Effector memory CD8-positive, alpha-beta T cell (primary cell): Measurements from ENCODE around the gene LCE1F.

Experiments
- ATAC-seq: fragments of 150-1000 bp; cut with Tn5 transposase; replicated peaks from 2 replicates; pipeline ENCODE4 v1.10.0; 2021; ENCODE audit warnings: mild to moderate bottlenecking, moderate library complexity
- DNase-seq, 3 experiments: peaks; one replicate each; pipeline ENCODE4 v3.0.0; 2021
- H3K27ac Mint-ChIP-seq, 2 donors: one replicate each; pipeline ENCODE4 v1.8.0; 2022; ENCODE audit warnings: mild to moderate bottlenecking in 2 of 2, mixed read lengths in 2 of 2, moderate library complexity in 2 of 2
- H3K27me3 Mint-ChIP-seq, 2 donors: one replicate each; pipeline ENCODE4 v1.8.0; 2022; ENCODE audit warnings: mixed read lengths in 2 of 2
- H3K36me3 Mint-ChIP-seq: one replicate; pipeline ENCODE4 v1.8.0; 2022; ENCODE audit warnings: mild to moderate bottlenecking, moderate library complexity, mixed read lengths; ENCODE audit not compliant: insufficient read depth
- H3K4me1 Mint-ChIP-seq, 2 donors: one replicate each; pipeline ENCODE4 v1.8.0; 2022; ENCODE audit warnings: low read depth in 2 of 2, mixed read lengths in 2 of 2
- H3K4me3 Mint-ChIP-seq, 2 donors: one replicate each; pipeline ENCODE4 v1.8.0; 2022; ENCODE audit warnings: mild to moderate bottlenecking in 2 of 2, mixed read lengths in 2 of 2, moderate library complexity in 2 of 2
- H3K9me3 Mint-ChIP-seq, 2 donors: one replicate each; pipeline ENCODE4 v1.8.0; 2022; ENCODE audit warnings: mixed read lengths in 2 of 2
- total RNA-seq, 9 experiments: gene quantifications; one replicate each; lab custom pipeline; 2026; lab: John Stamatoyannopoulos, UW

LCE1F gene, protein sequence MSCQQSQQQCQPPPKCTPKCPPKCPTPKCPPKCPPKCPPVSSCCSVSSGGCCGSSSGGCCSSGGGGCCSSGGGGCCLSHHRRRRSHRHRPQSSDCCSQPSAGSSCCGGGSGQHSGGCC
- total RNA-seq, result 0 reads per million in 9 experiments

DNA sequence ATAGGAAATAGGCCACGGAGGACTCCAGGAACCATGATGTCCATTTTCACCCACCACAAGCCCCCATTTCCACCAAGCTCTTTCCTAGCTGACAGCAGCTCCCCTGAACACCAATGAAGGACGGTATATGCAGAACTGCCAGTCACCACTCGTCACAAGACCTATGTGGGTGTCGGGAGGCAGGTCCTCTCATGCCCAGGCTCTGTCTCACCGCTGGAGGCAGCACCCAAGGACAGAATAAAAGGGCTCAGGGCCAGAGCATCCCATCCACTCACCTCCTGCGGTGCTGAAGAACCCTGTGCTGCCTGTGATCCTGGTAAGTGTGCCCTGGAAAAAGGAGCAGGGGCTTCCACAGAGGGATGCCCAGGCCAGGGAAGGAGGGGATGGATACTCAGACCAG, at the start of gene LCE1F:
TSS of gene LCE1F (plus strand) at position 266 of the 400 bp plus-strand sequence. CDS start 1,232 bp downstream, outside the sequence.
- H3K4me1 Mint-ChIP-seq, result no peaks in the 10 kb centered on the region
- peaks cover 0 to 3% of the 10 kb centered on the region in 2 donors for H3K9me3 Mint-ChIP-seq
- peaks cover 44 to 60% of the 10 kb centered on the region in 2 donors for H3K27me3 Mint-ChIP-seq
- H3K27ac Mint-ChIP-seq, result no peak within 1 kb of the TSS
- DNase-seq (no peak), ATAC-seq (no peak)
- no peak within 1 kb of the TSS for H3K4me3 Mint-ChIP-seq
- no peaks in the 10 kb centered on the region for H3K36me3 Mint-ChIP-seq

- H3K36me3 Mint-ChIP-seq, result no peaks in the 10 kb centered on the region
These were observed 49.7 kb upstream of the LCE1F start for GRCh38 chr1:152725261-152725660.

DNA sequence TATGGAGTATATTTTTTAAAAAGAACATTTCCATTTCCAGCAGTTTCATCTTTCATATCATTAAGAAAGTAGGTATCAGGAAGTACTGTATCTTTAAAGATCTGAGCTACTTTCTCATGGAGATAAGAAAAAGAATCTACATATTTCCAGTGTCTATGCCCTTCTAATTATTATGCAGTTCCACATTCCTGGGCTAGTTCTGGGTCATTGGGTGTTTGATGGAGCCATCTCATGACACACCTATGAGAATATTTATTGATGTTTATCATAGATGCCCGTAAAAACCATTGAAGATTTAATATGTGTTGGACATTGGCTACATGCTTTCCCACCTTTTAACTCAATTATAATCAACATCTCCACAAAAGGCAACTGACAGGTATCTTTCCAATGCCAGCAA, 46.0 kb upstream of the LCE1F start:
- no peaks in the 10 kb centered on the region for H3K36me3 Mint-ChIP-seq
- H3K9me3 Mint-ChIP-seq, result no peaks in the 10 kb centered on the region
- H3K4me1 Mint-ChIP-seq, result no peaks in the 10 kb centered on the region
- DNase-seq (no peak), ATAC-seq (no peak)
- no peak overlapping the region for H3K4me3 Mint-ChIP-seq
- H3K27ac Mint-ChIP-seq, result no peak overlapping the region
- peaks cover 22 to 38% of the 10 kb centered on the region in 2 donors for H3K27me3 Mint-ChIP-seq

More at GRCh38 chr1:152725261-152725660, 49.7 kb upstream of the LCE1F start:
- Mint-ChIP-seq H3K27me3 (peaks cover 12 to 30% of the 10 kb centered on the region in 2 donors), H3K27ac (no peak overlapping the region), H3K9me3 (no peaks in the 10 kb centered on the region), H3K4me1 (no peaks in the 10 kb centered on the region), H3K4me3 (no peak overlapping the region)
- DNase-seq (no peak), ATAC-seq (no peak)

DNA sequence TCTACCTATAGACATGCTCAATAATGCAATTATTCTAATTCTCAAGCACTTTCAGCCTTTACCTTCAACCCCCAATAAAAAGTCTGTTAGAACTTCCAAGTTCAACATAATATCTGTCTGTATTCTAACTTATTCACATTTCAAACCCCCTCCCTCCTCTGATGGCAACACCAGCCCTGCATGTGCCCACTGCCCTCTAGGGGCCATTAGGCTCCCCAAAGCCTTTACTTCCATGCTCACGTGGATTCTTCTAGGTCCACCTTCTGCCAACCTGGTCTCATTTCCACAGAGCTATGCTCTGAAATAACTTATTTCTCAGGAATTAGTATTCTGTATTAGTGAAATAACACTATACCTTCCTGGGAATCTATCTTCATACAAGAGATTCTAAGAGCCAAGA, 39.3 kb upstream of the LCE1F start:
- no peak overlapping the region for H3K4me3 Mint-ChIP-seq
- ATAC-seq (no peak), DNase-seq (no peak)
- no peaks in the 10 kb centered on the region for H3K4me1 Mint-ChIP-seq
- no peak overlapping the region for H3K27ac Mint-ChIP-seq
- H3K36me3 Mint-ChIP-seq, result no peaks in the 10 kb centered on the region
- peaks cover 44 to 49% of the 10 kb centered on the region in 2 donors for H3K27me3 Mint-ChIP-seq
- no peaks in the 10 kb centered on the region for H3K9me3 Mint-ChIP-seq

DNA sequence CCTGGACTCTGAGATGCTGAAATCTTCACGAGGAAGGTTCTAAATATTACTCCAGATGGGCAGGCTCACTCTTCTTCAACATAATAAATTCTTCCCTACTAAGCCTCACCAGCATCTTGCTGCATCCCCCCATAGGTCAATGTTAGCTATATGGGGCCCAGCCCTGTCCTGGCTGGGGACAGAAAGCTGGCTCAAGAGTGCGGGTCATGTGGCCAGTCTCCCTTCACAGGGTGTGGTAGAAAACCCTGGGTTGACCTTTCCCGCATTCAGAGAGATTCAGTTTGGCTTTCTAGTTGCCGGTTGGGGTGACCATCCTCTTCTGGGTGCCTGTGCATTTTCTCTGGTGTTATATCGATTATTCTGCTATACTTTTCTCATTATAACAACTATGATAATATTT, 36.9 kb upstream of the LCE1F start:
- DNase-seq (no peak), ATAC-seq (no peak)
- Mint-ChIP-seq H3K4me3 (no peak overlapping the region), H3K4me1 (no peaks in the 10 kb centered on the region), H3K9me3 (no peaks in the 10 kb centered on the region), H3K36me3 (no peaks in the 10 kb centered on the region), H3K27me3 (peaks cover 52 to 57% of the 10 kb centered on the region in 2 donors), H3K27ac (no peak overlapping the region)

- Mint-ChIP-seq H3K27ac (no peak overlapping the region), H3K4me3 (no peak overlapping the region), H3K36me3 (no peaks in the 10 kb centered on the region), H3K27me3 (peaks cover 57 to 65% of the 10 kb centered on the region in 2 donors), H3K4me1 (no peaks in the 10 kb centered on the region), H3K9me3 (no peaks in the 10 kb centered on the region)
- DNase-seq (no peak), ATAC-seq (no peak)
These were observed 35.1 kb upstream of the LCE1F start for GRCh38 chr1:152739841-152740240.

DNA sequence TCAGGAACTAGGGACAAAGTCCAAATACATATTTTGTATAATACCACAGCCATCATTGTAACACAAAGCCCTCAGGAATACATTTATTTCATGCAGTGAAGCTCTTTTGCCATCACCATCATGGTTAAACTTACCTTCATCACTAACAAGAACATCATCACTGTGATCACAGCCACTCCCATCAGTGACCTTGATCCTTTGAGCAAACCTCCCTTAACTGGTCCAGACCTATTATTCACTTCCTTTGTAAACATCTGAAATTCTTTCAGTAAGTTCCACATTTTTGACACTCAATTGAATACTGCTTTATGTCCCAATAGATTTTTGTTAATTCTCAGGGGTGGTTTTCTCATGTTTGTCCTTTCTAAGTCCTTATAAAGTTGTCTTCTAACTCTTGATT, 33.3 kb upstream of the LCE1F start:
- Mint-ChIP-seq H3K36me3 (no peaks in the 10 kb centered on the region), H3K27ac (no peak overlapping the region), H3K9me3 (no peaks in the 10 kb centered on the region), H3K27me3 (peaks cover 51 to 57% of the 10 kb centered on the region in 2 donors), H3K4me3 (no peak overlapping the region), H3K4me1 (no peaks in the 10 kb centered on the region)
- DNase-seq (no peak), ATAC-seq (no peak)

- Mint-ChIP-seq H3K4me3 (no peak overlapping the region), H3K27me3 (peaks cover 40% of the 10 kb centered on the region in 2 donors), H3K9me3 (no peaks in the 10 kb centered on the region), H3K36me3 (no peaks in the 10 kb centered on the region), H3K4me1 (no peaks in the 10 kb centered on the region), H3K27ac (no peak overlapping the region)
- ATAC-seq (no peak), DNase-seq (no peak)
These were observed 31.4 kb upstream of the LCE1F start for GRCh38 chr1:152743371-152744145.

- DNase-seq (no peak), ATAC-seq (no peak)
- Mint-ChIP-seq H3K36me3 (no peaks in the 10 kb centered on the region), H3K4me3 (no peak overlapping the region), H3K4me1 (no peaks in the 10 kb centered on the region), H3K9me3 (no peaks in the 10 kb centered on the region), H3K27ac (no peak overlapping the region), H3K27me3 (peaks cover 31 to 35% of the 10 kb centered on the region in 2 donors)
These were observed 29.6 kb upstream of the LCE1F start for GRCh38 chr1:152745289-152745704.

GRCh38 chr1:152745765-152746444, 29.0 kb upstream of the LCE1F start:
- no peak overlapping the region for H3K27ac Mint-ChIP-seq
- no peak for ATAC-seq
- no peaks in the 10 kb centered on the region for H3K9me3 Mint-ChIP-seq
- no peaks in the 10 kb centered on the region for H3K36me3 Mint-ChIP-seq
- no peaks in the 10 kb centered on the region for H3K4me1 Mint-ChIP-seq
- H3K27me3 Mint-ChIP-seq, result peaks cover 37 to 40% of the 10 kb centered on the region in 2 donors
- H3K4me3 Mint-ChIP-seq, result no peak overlapping the region
- no peak for DNase-seq

DNA sequence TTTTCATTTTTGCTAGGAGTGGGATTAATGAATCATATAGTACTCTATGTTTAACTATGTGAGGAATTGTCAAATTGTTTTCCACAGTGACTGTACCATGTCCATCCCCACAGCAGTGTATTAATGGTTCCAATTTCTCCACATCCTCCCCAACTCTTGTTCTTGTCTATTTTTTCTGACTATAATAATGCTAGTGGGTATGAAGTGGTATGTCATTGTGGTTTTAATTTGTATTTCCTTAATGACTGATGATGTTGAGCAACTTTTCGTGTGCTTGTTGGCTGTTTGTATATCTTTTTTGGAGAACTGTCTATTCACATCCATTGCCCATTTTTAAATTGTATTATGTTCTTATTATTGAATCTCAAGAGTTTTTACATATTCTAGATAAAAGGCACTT, 27.1 kb upstream of the LCE1F start:
- no peak overlapping the region for H3K4me3 Mint-ChIP-seq
- peaks cover 39 to 42% of the 10 kb centered on the region in 2 donors for H3K27me3 Mint-ChIP-seq
- DNase-seq (no peak), ATAC-seq (no peak)
- H3K36me3 Mint-ChIP-seq, result no peaks in the 10 kb centered on the region
- no peaks in the 10 kb centered on the region for H3K9me3 Mint-ChIP-seq
- no peaks in the 10 kb centered on the region for H3K4me1 Mint-ChIP-seq
- no peak overlapping the region for H3K27ac Mint-ChIP-seq

GRCh38 chr1:152752225-152752624, 22.7 kb upstream of the LCE1F start:
- Mint-ChIP-seq H3K27me3 (peaks cover 53 to 55% of the 10 kb centered on the region in 2 donors), H3K4me1 (no peaks in the 10 kb centered on the region), H3K9me3 (no peaks in the 10 kb centered on the region), H3K36me3 (no peaks in the 10 kb centered on the region), H3K27ac (no peak overlapping the region), H3K4me3 (no peak overlapping the region)
- ATAC-seq, result no peak
- DNase-seq, result no peak

GRCh38 chr1:152753586-152753985, 21.4 kb upstream of the LCE1F start:
- no peaks in the 10 kb centered on the region for H3K9me3 Mint-ChIP-seq
- H3K27ac Mint-ChIP-seq, result no peak overlapping the region
- DNase-seq (no peak), ATAC-seq (no peak)
- H3K27me3 Mint-ChIP-seq, result peaks cover 59 to 61% of the 10 kb centered on the region in 2 donors
- no peak overlapping the region for H3K4me3 Mint-ChIP-seq
- H3K36me3 Mint-ChIP-seq, result no peaks in the 10 kb centered on the region
- H3K4me1 Mint-ChIP-seq, result no peaks in the 10 kb centered on the region

DNA sequence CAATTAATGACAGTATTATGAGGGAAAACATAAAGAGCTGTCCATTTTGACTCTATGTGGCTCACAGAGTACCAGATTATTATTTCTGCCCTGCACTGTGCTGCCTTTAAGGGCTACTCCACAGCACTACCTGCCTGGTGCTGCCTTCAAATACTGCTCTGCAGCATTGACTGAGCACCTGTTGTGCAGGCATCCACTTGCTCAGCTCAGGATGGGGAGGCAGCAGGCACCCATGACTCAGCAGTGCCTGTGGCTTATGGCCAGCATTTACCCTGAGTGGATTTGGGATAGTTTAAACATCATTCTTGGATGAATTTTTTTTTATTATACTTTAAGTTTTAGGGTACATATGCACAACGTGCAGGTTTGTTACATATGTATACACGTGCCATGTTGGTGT, 18.1 kb upstream of the LCE1F start:
- Mint-ChIP-seq H3K27me3 (peaks cover 64 to 72% of the 10 kb centered on the region in 2 donors), H3K4me3 (no peak overlapping the region), H3K27ac (no peak overlapping the region), H3K9me3 (no peaks in the 10 kb centered on the region), H3K4me1 (no peaks in the 10 kb centered on the region), H3K36me3 (no peaks in the 10 kb centered on the region)
- DNase-seq (no peak), ATAC-seq (no peak)
